AG04449 (cell line): ENCODE data around the gene PARD6B.

Experiments used
- CTCF ChIA-PET: fragments of 350-600 bp; formaldehyde crosslinking; extraction: SDS; loops from one replicate; lab custom pipeline; 2021; ENCODE audit warnings: antibody characterized with exemption; lab: Yijun Ruan, JAX
- POLR2A ChIA-PET: fragments of 400-600, 350-600 bp; formaldehyde crosslinking; extraction: SDS; loops from one replicate; lab custom pipeline; 2020; ENCODE audit warnings: antibody characterized with exemption, inconsistent platforms; lab: Yijun Ruan, JAX
- DNase-seq: peaks from one replicate; pipeline ENCODE4 v3.0.0-alpha.2; 2010; ENCODE audit warnings: low read depth, low spot score
- H3K4me3 ChIP-seq: 2 replicates; pipeline ENCODE4 v1.5.1; 2011; ENCODE audit warnings: low read depth, mild to moderate bottlenecking, control low read depth, low read length
- TF ChIP-seq, protein P1 (sequence below): IDR thresholded peaks from one replicate; pipeline ENCODE4 v1.5.1; 2011; ENCODE audit warnings: mild to moderate bottlenecking, moderate library complexity, low read length, control low read depth, inconsistent platforms; ENCODE audit not compliant: insufficient read depth; ENCODE audit errors: missing control alignments

The PARD6B gene

GRCh38 chr20:50704514-50704913, 26.9 kb upstream of the PARD6B start:
- POLR2A ChIA-PET: no interaction called here
- H3K4me3 ChIP-seq: no peak overlapping the region
- CTCF ChIA-PET: no interaction called here
- TF ChIP-seq, protein P1, sequence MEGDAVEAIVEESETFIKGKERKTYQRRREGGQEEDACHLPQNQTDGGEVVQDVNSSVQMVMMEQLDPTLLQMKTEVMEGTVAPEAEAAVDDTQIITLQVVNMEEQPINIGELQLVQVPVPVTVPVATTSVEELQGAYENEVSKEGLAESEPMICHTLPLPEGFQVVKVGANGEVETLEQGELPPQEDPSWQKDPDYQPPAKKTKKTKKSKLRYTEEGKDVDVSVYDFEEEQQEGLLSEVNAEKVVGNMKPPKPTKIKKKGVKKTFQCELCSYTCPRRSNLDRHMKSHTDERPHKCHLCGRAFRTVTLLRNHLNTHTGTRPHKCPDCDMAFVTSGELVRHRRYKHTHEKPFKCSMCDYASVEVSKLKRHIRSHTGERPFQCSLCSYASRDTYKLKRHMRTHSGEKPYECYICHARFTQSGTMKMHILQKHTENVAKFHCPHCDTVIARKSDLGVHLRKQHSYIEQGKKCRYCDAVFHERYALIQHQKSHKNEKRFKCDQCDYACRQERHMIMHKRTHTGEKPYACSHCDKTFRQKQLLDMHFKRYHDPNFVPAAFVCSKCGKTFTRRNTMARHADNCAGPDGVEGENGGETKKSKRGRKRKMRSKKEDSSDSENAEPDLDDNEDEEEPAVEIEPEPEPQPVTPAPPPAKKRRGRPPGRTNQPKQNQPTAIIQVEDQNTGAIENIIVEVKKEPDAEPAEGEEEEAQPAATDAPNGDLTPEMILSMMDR: no peak
- no peak for DNase-seq

DNA sequence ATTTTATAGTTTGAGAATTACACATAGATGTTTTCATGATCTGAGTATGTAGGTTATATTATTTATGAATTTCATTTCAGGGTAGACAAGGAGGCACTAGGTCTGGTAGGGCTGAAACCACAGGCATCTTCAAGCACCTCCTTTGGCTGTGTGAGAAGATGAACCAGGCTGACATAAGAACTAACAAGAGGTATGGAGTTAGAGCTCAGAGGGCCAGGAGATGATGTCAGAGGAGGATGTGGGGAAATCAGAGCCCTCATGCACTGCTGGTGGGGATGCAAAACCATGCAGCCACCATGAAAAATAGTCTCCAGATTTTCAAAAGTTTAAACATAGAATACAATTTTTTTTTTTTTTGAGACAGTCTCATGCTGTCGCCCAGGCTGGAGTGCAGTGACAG, 26.4 kb upstream of the PARD6B start:
- POLR2A ChIA-PET: no interaction called here
- H3K4me3 ChIP-seq: no peak overlapping the region
- TF ChIP-seq, protein P1: no peak
- no peak for DNase-seq
- CTCF ChIA-PET: no interaction called here

DNA sequence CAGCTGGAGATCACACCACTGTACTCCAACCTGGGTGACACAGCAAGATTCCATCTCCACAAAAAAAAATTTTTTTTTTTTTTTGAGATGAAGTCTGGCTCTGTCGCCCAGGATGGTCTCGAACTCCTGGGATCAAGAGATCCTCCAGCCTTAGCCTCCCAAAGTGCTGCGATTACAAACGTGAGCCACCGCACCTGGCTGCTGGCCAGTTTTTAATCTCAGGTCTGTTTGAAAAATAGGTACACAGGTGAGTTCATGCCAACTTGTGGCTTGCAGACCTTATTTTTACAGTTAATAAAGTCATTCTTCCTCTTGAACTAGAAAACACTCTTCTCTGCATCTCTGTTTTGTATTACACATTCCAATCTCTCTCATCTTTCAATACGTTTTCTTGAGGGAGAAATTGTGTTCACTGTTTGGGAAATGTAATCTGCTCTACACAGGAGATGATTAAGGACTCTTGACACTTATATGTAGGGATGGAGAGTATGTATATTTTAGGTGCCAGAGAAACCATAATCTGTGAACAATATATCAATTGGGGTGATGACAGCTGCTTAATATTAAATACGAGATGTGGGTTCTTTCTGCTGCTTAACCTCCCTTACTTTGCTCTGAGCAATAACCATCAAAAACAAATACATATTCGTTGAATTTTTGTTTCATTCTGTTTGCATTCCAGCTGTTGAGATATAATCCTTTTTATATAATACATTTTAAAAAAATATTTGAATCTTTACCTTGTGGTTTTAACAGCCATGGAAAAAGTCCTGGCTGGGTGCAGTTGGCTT, 22.3 kb upstream of the PARD6B start:
- DNase-seq: no peak
- TF ChIP-seq, protein P1: no peak
- no peak overlapping the region for H3K4me3 ChIP-seq
- ChIA-PET CTCF (interaction anchor here (1.2 kb wide), 1 partner anchor 19 kb away, joined by 4 read pairs; no protein-coding TSS in a partner anchor), POLR2A (no interaction called here)

DNA sequence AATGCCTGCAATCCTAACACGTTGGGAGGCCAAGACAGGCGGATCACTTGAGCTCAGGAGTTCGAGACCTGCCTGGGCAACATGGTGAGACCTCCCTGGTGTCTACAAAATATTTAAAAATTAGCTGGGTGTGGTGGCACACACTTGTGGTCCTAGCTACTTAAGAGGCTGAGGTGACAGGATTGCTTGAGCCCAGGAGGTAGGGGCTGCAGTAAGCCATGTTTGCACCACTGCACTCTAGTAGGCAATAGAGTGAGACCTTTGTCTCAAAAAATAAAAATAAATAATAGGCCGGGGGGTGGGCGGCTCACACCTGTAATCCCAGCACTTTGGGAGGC, 21.8 kb upstream of the PARD6B start:
- POLR2A ChIA-PET: no interaction called here
- CTCF ChIA-PET: interaction anchor here (1.2 kb wide), 1 partner anchor 18 kb away, joined by 4 read pairs; no protein-coding TSS in a partner anchor
- no peak for DNase-seq
- H3K4me3 ChIP-seq: no peak overlapping the region
- TF ChIP-seq, protein P1: no peak

DNA sequence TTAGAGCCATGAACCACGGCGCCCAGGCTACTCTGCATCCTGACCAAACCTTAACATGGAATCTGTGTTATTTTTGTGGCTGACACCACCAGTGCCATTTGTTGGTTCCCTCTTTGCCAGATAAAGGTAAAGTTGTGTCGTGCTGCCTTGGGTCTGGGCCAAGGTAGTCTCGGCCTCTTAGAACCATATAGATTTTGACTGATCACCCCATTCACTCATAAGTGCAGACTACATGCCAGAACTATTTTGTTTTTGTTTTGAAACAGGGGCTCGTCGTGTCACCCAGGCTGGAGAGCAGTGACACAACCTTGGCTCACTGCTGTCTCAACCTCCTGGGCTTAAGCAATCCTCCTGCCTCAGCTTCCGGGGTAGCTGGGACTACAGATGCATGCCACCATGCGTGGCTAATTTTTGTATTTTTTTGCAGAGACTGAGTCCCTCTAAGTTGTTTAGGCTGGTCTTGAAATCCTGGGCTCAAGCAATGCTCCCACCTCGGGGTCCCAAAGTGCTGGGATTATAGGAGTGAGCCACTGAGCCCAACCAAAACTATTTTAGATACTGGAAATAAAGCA, 20.8 kb upstream of the PARD6B start:
- POLR2A ChIA-PET: no interaction called here

More for the DNA sequence above, 20.8 kb upstream of the PARD6B start:
- TF ChIP-seq, protein P1: no peak
- DNase-seq: no peak
- no peak overlapping the region for H3K4me3 ChIP-seq
- CTCF ChIA-PET: interaction anchor here (0.9 to 1.2 kb wide), 2 partner anchors 17 to 20 kb away, joined by 4 read pairs; no protein-coding TSS in a partner anchor
